GM19193 (cell line): Measurements from ENCODE around the gene LARGE1.

ENCODE experiments used
- POLR2A ChIP-seq: IDR thresholded peaks from 4 replicates; pipeline ENCODE4 v1.6.1; 2011; ENCODE audit not compliant: insufficient read depth, insufficient read length; ENCODE audit errors: extremely low read depth

The LARGE1 gene

DNA sequence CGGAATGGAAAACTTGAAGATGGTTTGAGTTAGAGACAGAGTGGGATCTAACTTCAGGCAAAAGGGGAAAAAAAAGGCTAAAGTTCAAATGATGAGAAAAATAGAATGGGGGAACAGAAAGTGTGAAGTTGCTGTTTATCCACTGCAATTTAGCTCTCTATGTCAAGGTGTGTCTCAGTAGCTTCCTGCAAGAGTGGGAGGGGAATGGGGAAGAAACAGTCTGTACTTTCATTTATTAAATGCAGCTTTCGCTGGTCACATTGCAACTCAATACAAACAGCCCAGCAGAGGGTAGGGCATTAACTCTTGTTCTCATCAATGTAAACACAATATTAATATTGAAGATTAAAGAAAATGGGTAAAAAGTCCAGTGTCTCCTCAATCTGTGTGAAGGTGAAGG, 647.4 kb downstream of the LARGE1 start:
- no peak for TF ChIP-seq POLR2A

DNA sequence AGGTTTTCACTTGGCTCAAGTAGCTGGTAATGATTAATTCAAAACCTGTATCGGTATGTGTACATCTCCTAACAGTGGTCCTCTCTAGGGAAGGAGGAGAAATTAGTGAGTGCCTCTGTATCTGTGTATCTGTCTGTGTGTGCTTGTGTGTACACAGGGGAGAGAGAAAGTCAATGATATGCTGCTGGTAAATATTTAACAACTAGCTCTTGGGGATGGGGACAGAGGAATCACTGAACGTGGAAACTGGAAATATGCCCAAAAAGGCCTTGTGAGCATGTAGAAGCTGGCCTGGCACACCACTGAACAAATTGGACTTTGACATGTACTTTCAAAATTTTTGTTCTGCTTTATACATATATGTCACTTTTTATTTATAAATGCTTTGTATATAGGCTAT, 648.1 kb downstream of the LARGE1 start:
- TF ChIP-seq POLR2A = no peak

DNA sequence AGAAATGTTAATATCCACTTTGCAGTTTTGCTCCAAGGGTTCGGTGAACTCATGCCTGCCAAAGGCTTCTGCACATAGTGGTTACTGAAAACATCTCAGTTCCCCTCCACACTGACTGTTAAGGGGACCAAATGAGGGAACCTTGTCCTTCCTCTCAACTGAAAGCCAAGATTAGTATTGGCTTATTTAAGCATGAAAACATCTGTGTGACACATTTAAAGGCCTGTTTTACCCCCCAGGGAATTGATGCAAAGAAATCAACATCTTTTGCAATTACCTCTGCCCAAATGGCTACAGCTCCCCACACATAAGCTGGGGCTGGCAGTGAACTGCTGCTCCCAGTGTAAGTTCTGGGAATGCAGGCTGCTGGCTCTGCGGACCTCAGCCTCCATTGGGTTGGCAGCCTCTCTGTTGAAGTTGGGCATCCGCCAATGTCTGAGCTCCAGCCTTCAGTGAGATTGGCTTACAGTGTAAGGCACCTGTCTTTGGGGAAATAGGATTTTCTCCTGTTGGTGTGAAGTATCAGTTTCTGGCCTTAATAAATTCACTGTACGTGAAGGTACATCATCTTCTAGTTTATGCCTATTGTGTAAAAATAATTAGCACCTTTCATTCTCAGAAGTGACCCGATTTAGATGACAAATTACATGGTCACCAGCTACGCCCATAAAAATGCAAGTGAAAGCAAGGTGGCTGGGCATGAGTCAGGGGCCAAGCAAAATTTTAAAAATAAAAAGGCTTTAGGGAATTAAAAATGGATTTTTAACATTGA, 648.7 kb downstream of the LARGE1 start:
- TF ChIP-seq POLR2A = no peak

DNA sequence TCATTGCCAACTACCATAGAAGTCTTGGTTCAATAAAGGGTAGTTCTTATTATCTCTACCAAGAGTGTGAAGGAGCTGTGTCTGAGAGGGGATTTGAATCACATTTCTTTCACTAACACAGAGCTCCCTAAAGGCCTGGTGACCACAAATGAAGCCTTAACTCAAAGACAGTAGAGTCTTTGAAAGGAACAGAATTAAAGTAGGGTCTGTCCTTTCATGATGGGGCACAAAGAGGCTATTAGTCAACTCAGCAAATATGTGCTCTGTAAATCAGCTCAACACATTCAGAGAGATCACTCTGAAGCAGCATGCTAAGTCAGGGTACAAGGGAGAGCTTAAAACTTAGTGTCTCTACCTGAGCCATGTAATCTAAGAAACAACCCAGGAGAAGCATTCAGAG, 649.7 kb downstream of the LARGE1 start:
- TF ChIP-seq POLR2A = no peak

DNA sequence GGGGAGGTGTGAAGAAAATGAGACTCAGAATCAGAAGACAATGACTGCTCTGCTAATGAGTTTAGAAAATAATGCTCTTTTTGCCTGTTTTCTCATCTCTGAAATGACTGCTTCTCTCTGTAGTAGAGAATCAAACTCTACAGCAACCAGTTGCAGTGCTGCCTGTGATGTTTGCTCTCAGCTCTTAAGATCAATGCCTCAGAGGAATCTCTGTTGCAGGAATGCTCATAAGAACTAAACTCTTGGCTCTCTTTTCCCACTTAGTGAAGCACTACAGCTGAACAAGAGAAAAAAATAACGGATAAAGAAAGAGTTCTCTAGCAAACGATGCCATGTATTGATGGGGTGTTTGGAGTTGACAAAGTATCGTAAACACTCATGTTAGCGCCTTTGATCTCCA, 658.6 kb downstream of the LARGE1 start:
- TF ChIP-seq POLR2A = no peak

DNA sequence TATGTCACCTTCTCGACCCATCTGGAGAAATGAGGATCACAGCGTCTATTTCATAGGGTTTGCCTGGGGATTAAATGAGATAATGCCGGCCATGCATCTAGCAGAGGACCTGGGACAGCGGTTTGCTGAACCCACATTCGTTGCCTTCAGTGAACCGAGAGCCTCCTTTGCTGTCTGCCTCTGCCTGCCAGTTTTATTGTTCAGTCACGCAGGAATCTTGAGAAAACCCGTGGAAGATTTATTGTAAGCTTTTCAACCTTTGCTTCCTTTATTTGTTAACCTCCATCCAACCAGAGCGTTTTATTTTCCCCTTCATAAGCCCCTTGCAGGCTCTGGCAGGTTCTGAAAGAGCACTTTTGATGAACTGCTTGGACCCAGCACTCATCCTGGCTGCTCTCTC, 659.8 kb downstream of the LARGE1 start:
- TF ChIP-seq POLR2A = no peak

DNA sequence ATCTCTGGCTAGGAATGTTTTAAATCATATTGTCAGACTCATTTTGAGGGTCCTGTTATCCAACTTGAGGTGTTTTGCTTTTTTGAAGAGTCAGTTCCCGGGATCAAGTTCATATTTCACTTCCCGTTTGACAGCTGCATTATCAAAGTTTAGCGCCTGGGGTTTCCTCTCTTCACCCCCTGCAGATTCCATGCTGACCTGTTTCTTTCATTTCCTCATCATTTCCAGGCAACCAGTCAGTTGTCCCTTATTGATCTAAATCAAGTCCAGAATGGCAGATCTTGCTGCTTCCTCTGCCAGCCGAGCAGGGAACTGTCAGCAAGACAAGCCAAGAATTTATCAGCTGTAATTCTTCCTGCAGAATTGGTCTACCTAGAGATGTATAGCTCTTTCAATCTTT, 664.5 kb downstream of the LARGE1 start:
- no peak for TF ChIP-seq POLR2A

DNA sequence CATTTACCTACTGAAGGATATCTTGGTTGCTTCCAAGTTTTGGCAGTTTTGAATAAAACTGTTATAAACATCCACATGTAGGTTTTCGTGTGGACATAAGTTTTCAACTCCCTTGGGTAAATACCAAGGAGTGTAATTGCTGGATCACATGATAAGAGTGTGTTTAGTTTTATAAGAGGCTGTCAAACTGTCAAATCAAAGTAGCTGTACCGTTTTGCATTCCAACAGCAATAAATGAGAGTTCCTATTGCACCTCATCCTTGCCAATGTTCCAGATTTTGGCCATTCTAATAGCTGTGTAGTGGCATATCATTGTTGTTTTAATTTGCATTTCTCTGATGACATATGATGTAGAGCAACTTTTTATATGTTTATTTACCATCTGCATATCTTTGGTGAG, 671.3 kb downstream of the LARGE1 start:
- no peak for TF ChIP-seq POLR2A

DNA sequence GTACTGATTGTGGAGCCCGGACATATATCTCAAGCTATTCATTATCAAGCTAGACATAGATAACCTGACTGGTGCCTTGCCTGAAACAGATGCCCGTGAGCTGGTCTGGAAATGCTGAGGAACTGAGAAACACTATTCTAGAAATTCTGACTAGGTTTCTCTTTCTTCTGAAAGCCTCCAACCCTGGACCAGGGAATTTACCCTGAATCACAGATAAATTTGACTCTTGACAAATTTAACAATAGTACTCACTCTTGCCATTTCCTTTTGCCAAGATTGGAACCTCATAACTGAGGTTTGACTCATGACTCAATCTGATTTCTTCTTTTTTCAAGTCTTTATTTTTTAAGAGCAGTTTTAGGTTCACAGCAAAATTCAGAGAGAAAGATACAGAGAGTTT, 672.5 kb downstream of the LARGE1 start:
- no peak for TF ChIP-seq POLR2A

DNA sequence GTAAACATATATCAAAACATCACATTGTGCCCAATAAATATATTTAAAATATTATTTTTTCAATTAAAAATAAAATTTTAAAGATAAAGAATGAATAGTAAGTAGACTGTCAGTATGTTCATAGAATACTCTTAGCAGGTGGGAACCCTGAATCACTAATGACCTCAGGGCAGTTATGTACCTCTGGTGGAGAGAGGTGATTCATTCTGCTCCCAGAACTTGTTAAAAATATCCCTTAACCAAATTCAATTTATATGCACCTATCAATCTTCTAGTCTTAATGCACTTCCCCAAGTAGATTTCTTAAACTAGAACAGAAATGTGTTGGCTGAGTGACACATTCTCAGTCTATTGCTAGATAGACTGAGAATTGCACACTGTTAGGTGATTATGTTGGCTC, 678.2 kb downstream of the LARGE1 start:
- TF ChIP-seq POLR2A = no peak

DNA sequence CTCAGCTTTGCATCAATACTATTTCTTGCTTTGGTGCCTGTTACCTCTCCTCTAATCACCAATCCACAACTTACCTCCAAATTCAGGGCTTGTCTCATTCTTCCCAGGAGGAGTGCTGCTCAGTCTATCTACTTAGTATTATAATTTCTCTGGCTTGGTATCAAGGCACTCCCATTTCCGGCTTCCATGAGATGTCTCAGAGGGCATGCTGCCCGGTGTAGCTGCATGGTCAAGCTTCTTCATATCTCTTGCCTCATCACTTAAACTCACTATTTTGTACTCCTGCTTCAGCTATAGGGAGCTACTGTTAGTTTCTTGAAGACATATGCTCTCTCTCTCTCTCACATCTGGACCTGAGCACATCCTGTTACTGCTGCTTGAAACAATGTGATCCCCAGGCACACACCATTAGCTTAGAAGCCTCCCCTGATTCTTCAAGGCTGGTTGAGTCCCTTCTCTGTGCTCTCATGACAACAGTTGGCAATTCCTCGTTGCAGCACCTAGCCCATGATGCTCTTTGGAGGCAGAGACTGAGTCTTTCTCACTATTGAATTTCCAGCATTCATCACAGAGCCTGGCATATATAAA, 679.3 kb downstream of the LARGE1 start:
- TF ChIP-seq POLR2A = no peak

DNA sequence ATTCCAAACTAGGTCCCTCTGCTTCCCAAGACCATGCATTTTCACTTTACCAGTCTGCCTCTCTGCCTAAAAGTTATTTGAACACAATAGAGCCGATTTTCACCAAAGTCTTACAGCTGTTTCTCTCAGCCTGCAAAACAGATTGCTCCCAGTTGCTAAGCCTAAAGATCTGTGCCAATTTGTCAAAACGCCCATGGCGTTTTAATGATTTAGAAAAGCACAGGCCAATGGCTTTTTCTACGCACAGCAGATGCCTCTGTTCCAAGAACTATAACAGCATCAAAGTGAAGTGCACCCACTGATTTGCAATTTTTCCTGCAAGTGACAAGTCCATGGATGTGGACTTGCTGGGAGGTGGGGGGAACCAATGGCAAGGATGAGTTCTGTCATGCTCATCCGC, 688.2 kb downstream of the LARGE1 start:
- TF ChIP-seq POLR2A = no peak

DNA sequence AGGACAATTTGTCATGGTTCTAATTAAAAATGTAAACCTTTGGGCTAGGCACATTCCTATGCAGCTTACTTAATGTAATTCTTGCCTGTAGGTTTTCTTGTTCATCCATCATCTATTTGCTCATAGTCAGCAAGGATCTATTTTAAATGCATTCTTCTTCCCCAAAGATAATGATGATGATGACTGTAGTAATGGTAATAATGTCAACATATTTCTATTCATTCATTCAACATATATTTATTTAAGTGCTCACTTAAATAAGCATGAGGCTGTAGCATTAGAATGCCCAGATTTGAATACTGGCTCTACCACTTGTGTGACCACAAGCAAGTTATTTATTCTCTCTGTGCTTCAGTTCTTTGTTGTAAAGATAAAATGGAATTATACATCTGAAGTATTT, 692.5 kb downstream of the LARGE1 start:
- no peak for TF ChIP-seq POLR2A

DNA sequence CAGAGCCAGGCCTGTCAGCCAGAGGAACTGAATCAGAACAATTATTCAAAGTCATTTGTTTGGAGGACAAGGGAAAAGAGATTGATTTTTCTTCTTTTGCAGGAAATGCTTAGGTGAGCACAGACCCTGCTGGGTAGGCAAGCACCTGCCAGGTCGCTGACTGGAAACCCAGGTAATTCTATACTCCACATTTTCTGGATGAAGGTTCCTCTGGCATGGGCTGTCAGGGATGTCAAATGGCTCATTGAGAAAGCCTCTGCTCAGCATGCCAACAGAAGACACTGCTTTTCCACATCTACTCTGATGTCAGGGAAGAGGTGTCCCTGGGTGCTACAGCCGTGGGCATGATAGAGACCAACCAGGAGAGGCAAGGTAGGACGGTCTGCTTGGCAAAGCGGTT, 695.4 kb downstream of the LARGE1 start:
- TF ChIP-seq POLR2A = no peak
